GM23338 (cell line): ENCODE data around the gene SPEM1. TPM values are rescaled to one million over a fixed set of nuclear protein-coding genes. Genes with fewer than 3 reads are reported as not detected.

Experiments
- ATAC-seq: fragments of 200-7000 bp; cut with Tn5 transposase; 3 replicates; pipeline ENCODE4 v1.9.1; 2020
- DNase-seq: peaks from one replicate; pipeline ENCODE4 v3.0.0-alpha.2; 2015; ENCODE audit warnings: low spot score
- H2AFZ ChIP-seq: fragments of 200-600 bp; sonication (generic); 2 replicates; pipeline ENCODE4 v1.8.0; 2016; ENCODE audit warnings: antibody characterized with exemption, mild to moderate bottlenecking, moderate library complexity
- H3F3A ChIP-seq: fragments of 200-600 bp; sonication (generic); replicated peaks from 2 replicates; pipeline ENCODE4 v1.8.0; 2017; ENCODE audit warnings: antibody characterized with exemption, mixed run types, low read depth
- H3K27ac ChIP-seq: fragments of 200-600 bp; sonication (generic); 2 replicates; pipeline ENCODE4 v1.6.1; 2016; ENCODE audit warnings: low read depth
- H3K27me3 ChIP-seq: fragments of 200-600 bp; sonication (generic); 2 replicates; pipeline ENCODE4 v1.8.0; 2016; ENCODE audit warnings: mild to moderate bottlenecking, mixed run types, moderate library complexity; ENCODE audit not compliant: insufficient read depth
- H3K36me3 ChIP-seq: fragments of 200-600 bp; sonication (generic); 2 replicates; pipeline ENCODE4 v1.8.0; 2016; ENCODE audit warnings: mild to moderate bottlenecking; ENCODE audit not compliant: insufficient read depth
- H3K4me1 ChIP-seq: fragments of 200-600 bp; sonication (generic); 2 replicates; pipeline ENCODE4 v1.8.0; 2016; ENCODE audit warnings: mild to moderate bottlenecking, moderate library complexity; ENCODE audit not compliant: insufficient read depth
- H3K4me2 ChIP-seq: fragments of 200-600 bp; sonication (generic); 2 replicates; pipeline ENCODE4 v1.7.1; 2017; ENCODE audit warnings: mixed run types
- H3K4me3 ChIP-seq: fragments of 200-600 bp; sonication (generic); 2 replicates; pipeline ENCODE4 v1.6.1; 2016; ENCODE audit warnings: mixed run types
- H3K79me2 ChIP-seq: fragments of 200-600 bp; sonication (generic); replicated peaks from 2 replicates; pipeline ENCODE4 v1.8.0; 2017; ENCODE audit warnings: mild to moderate bottlenecking; ENCODE audit not compliant: insufficient read depth
- H3K9me2 ChIP-seq: fragments of 200-600 bp; sonication (generic); 2 replicates; pipeline ENCODE4 v1.8.0; 2017; ENCODE audit not compliant: insufficient read depth
- H4K20me1 ChIP-seq: fragments of 200-600 bp; sonication (generic); replicated peaks from 2 replicates; pipeline ENCODE4 v1.8.0; 2017; ENCODE audit warnings: mild to moderate bottlenecking; ENCODE audit not compliant: insufficient read depth
- H3K27ac Mint-ChIP-seq: 2 replicates; pipeline ENCODE4 v1.8.0; 2020; ENCODE audit warnings: inconsistent platforms, mild to moderate bottlenecking, moderate library complexity, mixed read lengths
- H3K27me3 Mint-ChIP-seq: 3 replicates; pipeline ENCODE4 v1.8.0; 2022; ENCODE audit warnings: low read depth, mild to moderate bottlenecking, moderate library complexity, mixed read lengths, inconsistent platforms; ENCODE audit not compliant: insufficient read depth, poor library complexity
- H3K36me3 Mint-ChIP-seq: 3 replicates; pipeline ENCODE4 v1.8.0; 2021; ENCODE audit warnings: low read depth, mild to moderate bottlenecking, inconsistent platforms, moderate library complexity, mixed read lengths
- H3K4me1 Mint-ChIP-seq: 3 replicates; pipeline ENCODE4 v1.8.0; 2020; ENCODE audit warnings: mild to moderate bottlenecking, inconsistent platforms, mixed read lengths
- H3K4me3 Mint-ChIP-seq: 3 replicates; pipeline ENCODE4 v1.8.0; 2021; ENCODE audit warnings: moderate library complexity, mild to moderate bottlenecking, inconsistent platforms, mixed read lengths
- H3K9me3 Mint-ChIP-seq: 3 replicates; pipeline ENCODE4 v1.8.0; 2020; ENCODE audit warnings: moderate library complexity, mild to moderate bottlenecking, inconsistent platforms, mixed read lengths
- CREB1 ChIP-seq: fragments of 250-450 bp; sonication (Bioruptor Pico); IDR thresholded peaks from 2 replicates; pipeline ENCODE4 v1.5.0; 2020; ENCODE audit warnings: low read depth, mild to moderate bottlenecking, moderate library complexity
- EZH2 ChIP-seq: fragments of 200-600 bp; sonication (generic); IDR thresholded peaks from one replicate; pipeline ENCODE4 v1.8.0; 2017; ENCODE audit warnings: antibody characterized with exemption, mild to moderate bottlenecking, low read depth; ENCODE audit not compliant: unreplicated experiment
- EZH2phosphoT487 ChIP-seq: fragments of 200-600 bp; sonication (generic); IDR thresholded peaks from one replicate; pipeline ENCODE4 v1.8.1; 2018; ENCODE audit warnings: antibody characterized with exemption; ENCODE audit not compliant: unreplicated experiment
- JUNB ChIP-seq: IDR thresholded peaks from one replicate; pipeline ENCODE4 v1.6.1; 2016; ENCODE audit warnings: antibody characterized with exemption; ENCODE audit not compliant: unreplicated experiment
- NANOG ChIP-seq: IDR thresholded peaks from 2 replicates; pipeline ENCODE4 v1.6.1; 2016; ENCODE audit warnings: antibody characterized with exemption, borderline replicate concordance
- POLR2AphosphoS5 ChIP-seq: IDR thresholded peaks from 2 replicates; pipeline ENCODE4 v1.6.1; 2016; ENCODE audit warnings: antibody characterized with exemption, low read depth
- STAT1 ChIP-seq: IDR thresholded peaks from one replicate; pipeline ENCODE4 v1.6.1; 2016; ENCODE audit warnings: antibody characterized with exemption; ENCODE audit not compliant: unreplicated experiment
- ZNF114 ChIP-seq: fragments of 250-450 bp; sonication (Bioruptor Pico); IDR thresholded peaks from 2 replicates; pipeline ENCODE4 v1.5.0; 2020; ENCODE audit warnings: mild to moderate bottlenecking, moderate library complexity
- ZNF331 ChIP-seq: fragments of 250-450 bp; sonication (Bioruptor Pico); IDR thresholded peaks from 2 replicates; pipeline ENCODE4 v1.5.0; 2020; ENCODE audit warnings: low read depth, mild to moderate bottlenecking, moderate library complexity
- polyA plus RNA-seq: library from polyadenylated mRNA; unstranded; fragments of >200 nt; fragmentation: Nextera tagmentation; extraction: Ambion mirVana; gene quantifications from 2 replicates; pipeline ENCODE4 v1.2.1, GENCODE V29; 2016
- total RNA-seq: library from RNA; depleted of rRNA; stranded (reverse); fragments of >200 nt; shearing (Covaris generic); gene quantifications from 2 replicates; pipeline ENCODE4 v1.2.3, GENCODE V29; 2014
- TF ChIP-seq, protein P1 (sequence below): IDR thresholded peaks from 2 replicates; pipeline ENCODE4 v1.6.1; 2016; ENCODE audit warnings: antibody characterized with exemption
- TF ChIP-seq, protein P2 (sequence below), 2 experiments: fragments of 200-600 bp in 1 of 2; sonication (generic) in 1 of 2; conservative IDR thresholded peaks; 2 replicates each; pipeline versions ENCODE4 v1.5.1 to v1.6.1; 2016 to 2017; ENCODE audit warnings: antibody characterized with exemption in 2 of 2, low read depth in 2 of 2, mild to moderate bottlenecking in 2 of 2, moderate library complexity in 1 of 2
- TF ChIP-seq, protein P3 (sequence below): fragments of 250-450 bp; sonication (Bioruptor Pico); IDR thresholded peaks from 2 replicates; pipeline ENCODE4 v1.5.0; 2020; ENCODE audit warnings: mild to moderate bottlenecking, moderate library complexity
- TF ChIP-seq, protein P4 (sequence below): IDR thresholded peaks from one replicate; pipeline ENCODE4 v1.6.1; 2018; ENCODE audit warnings: antibody characterized with exemption; ENCODE audit not compliant: unreplicated experiment

Gene SPEM1
- total and polyA plus RNA-seq, 2 experiments from 2014 or later, result not detected

DNA sequence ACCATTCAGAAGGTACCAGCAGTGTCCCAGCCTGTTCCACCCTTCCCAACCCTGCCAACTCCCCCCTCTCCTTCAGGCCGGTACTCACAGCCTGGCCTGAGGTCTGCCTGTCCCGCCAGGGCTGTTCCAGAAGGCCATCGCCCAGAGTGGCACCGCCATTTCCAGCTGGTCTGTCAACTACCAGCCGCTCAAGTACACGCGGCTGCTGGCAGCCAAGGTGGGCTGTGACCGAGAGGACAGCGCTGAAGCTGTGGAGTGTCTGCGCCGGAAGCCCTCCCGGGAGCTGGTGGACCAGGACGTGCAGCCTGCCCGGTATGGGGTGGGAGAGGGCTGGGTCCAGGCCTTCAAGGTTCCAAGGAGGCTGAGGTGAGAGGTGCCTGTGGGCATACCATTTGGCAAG lies 5.3 kb upstream of the SPEM1 start:
- Mint-ChIP-seq H3K9me3 (no peaks in the 10 kb centered on the region), H3K27me3 (peaks cover 11% of the 10 kb centered on the region), H3K4me1 (peaks cover 33% of the 10 kb centered on the region), H3K27ac (no peak overlapping the region), H3K4me3 (no peak overlapping the region), H3K36me3 (peaks cover 28% of the 10 kb centered on the region)
- no peak overlapping the region for H2AFZ ChIP-seq
- no peak overlapping the region for H3K4me2 ChIP-seq
- H3F3A ChIP-seq, result no peaks in the 10 kb centered on the region
- H3K27me3 ChIP-seq, result no peaks in the 10 kb centered on the region
- H4K20me1 ChIP-seq, result no peaks in the 10 kb centered on the region; the same call in 1 of the 2 replicates
- DNase-seq (no peak), ATAC-seq (no peak)
- TF ChIP-seq EZH2phosphoT487 (no peak), STAT1 (no peak), ZNF331 (CRISPR knock-in tag) (no peak), JUNB (no peak), EZH2 (no peak), CREB1 (CRISPR knock-in tag) (no peak), NANOG (no peak), POLR2AphosphoS5 (no peak), ZNF114 (CRISPR knock-in tag) (no peak)
- TF ChIP-seq, protein P1, sequence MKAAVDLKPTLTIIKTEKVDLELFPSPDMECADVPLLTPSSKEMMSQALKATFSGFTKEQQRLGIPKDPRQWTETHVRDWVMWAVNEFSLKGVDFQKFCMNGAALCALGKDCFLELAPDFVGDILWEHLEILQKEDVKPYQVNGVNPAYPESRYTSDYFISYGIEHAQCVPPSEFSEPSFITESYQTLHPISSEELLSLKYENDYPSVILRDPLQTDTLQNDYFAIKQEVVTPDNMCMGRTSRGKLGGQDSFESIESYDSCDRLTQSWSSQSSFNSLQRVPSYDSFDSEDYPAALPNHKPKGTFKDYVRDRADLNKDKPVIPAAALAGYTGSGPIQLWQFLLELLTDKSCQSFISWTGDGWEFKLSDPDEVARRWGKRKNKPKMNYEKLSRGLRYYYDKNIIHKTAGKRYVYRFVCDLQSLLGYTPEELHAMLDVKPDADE, result no peak
- TF ChIP-seq, protein P2, sequence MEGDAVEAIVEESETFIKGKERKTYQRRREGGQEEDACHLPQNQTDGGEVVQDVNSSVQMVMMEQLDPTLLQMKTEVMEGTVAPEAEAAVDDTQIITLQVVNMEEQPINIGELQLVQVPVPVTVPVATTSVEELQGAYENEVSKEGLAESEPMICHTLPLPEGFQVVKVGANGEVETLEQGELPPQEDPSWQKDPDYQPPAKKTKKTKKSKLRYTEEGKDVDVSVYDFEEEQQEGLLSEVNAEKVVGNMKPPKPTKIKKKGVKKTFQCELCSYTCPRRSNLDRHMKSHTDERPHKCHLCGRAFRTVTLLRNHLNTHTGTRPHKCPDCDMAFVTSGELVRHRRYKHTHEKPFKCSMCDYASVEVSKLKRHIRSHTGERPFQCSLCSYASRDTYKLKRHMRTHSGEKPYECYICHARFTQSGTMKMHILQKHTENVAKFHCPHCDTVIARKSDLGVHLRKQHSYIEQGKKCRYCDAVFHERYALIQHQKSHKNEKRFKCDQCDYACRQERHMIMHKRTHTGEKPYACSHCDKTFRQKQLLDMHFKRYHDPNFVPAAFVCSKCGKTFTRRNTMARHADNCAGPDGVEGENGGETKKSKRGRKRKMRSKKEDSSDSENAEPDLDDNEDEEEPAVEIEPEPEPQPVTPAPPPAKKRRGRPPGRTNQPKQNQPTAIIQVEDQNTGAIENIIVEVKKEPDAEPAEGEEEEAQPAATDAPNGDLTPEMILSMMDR (conservative IDR thresholded peaks at IDR 0.05; ENCODE audit: low read depth in 2 of 2), result no peak
- TF ChIP-seq, protein P3, sequence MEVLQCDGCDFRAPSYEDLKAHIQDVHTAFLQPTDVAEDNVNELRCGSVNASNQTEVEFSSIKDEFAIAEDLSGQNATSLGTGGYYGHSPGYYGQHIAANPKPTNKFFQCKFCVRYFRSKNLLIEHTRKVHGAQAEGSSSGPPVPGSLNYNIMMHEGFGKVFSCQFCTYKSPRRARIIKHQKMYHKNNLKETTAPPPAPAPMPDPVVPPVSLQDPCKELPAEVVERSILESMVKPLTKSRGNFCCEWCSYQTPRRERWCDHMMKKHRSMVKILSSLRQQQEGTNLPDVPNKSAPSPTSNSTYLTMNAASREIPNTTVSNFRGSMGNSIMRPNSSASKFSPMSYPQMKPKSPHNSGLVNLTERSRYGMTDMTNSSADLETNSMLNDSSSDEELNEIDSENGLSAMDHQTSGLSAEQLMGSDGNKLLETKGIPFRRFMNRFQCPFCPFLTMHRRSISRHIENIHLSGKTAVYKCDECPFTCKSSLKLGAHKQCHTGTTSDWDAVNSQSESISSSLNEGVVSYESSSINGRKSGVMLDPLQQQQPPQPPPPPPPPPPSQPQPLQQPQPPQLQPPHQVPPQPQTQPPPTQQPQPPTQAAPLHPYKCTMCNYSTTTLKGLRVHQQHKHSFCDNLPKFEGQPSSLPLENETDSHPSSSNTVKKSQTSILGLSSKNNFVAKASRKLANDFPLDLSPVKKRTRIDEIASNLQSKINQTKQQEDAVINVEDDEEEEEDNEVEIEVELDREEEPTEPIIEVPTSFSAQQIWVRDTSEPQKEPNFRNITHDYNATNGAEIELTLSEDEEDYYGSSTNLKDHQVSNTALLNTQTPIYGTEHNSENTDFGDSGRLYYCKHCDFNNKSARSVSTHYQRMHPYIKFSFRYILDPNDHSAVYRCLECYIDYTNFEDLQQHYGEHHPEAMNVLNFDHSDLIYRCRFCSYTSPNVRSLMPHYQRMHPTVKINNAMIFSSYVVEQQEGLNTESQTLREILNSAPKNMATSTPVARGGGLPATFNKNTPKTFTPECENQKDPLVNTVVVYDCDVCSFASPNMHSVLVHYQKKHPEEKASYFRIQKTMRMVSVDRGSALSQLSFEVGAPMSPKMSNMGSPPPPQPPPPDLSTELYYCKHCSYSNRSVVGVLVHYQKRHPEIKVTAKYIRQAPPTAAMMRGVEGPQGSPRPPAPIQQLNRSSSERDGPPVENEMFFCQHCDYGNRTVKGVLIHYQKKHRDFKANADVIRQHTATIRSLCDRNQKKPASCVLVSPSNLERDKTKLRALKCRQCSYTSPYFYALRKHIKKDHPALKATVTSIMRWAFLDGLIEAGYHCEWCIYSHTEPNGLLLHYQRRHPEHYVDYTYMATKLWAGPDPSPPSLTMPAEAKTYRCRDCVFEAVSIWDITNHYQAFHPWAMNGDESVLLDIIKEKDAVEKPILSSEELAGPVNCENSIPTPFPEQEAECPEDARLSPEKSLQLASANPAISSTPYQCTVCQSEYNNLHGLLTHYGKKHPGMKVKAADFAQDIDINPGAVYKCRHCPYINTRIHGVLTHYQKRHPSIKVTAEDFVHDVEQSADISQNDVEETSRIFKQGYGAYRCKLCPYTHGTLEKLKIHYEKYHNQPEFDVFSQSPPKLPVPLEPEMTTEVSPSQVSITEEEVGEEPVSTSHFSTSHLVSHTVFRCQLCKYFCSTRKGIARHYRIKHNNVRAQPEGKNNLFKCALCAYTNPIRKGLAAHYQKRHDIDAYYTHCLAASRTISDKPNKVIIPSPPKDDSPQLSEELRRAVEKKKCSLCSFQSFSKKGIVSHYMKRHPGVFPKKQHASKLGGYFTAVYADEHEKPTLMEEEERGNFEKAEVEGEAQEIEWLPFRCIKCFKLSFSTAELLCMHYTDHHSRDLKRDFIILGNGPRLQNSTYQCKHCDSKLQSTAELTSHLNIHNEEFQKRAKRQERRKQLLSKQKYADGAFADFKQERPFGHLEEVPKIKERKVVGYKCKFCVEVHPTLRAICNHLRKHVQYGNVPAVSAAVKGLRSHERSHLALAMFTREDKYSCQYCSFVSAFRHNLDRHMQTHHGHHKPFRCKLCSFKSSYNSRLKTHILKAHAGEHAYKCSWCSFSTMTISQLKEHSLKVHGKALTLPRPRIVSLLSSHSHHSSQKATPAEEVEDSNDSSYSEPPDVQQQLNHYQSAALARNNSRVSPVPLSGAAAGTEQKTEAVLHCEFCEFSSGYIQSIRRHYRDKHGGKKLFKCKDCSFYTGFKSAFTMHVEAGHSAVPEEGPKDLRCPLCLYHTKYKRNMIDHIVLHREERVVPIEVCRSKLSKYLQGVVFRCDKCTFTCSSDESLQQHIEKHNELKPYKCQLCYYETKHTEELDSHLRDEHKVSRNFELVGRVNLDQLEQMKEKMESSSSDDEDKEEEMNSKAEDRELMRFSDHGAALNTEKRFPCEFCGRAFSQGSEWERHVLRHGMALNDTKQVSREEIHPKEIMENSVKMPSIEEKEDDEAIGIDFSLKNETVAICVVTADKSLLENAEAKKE, result no peak
- TF ChIP-seq, protein P4, sequence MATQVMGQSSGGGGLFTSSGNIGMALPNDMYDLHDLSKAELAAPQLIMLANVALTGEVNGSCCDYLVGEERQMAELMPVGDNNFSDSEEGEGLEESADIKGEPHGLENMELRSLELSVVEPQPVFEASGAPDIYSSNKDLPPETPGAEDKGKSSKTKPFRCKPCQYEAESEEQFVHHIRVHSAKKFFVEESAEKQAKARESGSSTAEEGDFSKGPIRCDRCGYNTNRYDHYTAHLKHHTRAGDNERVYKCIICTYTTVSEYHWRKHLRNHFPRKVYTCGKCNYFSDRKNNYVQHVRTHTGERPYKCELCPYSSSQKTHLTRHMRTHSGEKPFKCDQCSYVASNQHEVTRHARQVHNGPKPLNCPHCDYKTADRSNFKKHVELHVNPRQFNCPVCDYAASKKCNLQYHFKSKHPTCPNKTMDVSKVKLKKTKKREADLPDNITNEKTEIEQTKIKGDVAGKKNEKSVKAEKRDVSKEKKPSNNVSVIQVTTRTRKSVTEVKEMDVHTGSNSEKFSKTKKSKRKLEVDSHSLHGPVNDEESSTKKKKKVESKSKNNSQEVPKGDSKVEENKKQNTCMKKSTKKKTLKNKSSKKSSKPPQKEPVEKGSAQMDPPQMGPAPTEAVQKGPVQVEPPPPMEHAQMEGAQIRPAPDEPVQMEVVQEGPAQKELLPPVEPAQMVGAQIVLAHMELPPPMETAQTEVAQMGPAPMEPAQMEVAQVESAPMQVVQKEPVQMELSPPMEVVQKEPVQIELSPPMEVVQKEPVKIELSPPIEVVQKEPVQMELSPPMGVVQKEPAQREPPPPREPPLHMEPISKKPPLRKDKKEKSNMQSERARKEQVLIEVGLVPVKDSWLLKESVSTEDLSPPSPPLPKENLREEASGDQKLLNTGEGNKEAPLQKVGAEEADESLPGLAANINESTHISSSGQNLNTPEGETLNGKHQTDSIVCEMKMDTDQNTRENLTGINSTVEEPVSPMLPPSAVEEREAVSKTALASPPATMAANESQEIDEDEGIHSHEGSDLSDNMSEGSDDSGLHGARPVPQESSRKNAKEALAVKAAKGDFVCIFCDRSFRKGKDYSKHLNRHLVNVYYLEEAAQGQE, result no peak
- no peak overlapping the region for H3K4me3 ChIP-seq
- no peaks in the 10 kb centered on the region for H3K79me2 ChIP-seq
- no peak overlapping the region for H3K27ac ChIP-seq
- H3K9me2 ChIP-seq, result no peaks in the 10 kb centered on the region
- no peaks in the 10 kb centered on the region for H3K4me1 ChIP-seq
- H3K36me3 ChIP-seq, result no peaks in the 10 kb centered on the region; the same call in 1 of the 2 replicates
